ENCODE results near the gene TARBP1.

- TF ChIP-seq CTCF (IDR thresholded peaks at IDR 0.05) (no peak), EZH2 (IDR thresholded peaks at IDR 0.05; ENCODE audit: borderline replicate concordance, insufficient read depth, low read depth, low read length, poor library complexity, severe bottlenecking) (no peak)
Measured at GRCh38 chr1:234452406-234452965, 26.5 kb downstream of the TARBP1 start.
